Measurements from ENCODE around the gene VWDE.

VWDE gene

GRCh38 chr7:12289996-12290395, 113.7 kb downstream of the VWDE start:
- DNase-seq (ENCODE audit: low spot score): no peak

GRCh38 chr7:12287901-12288300, 115.8 kb downstream of the VWDE start:
- no peak for DNase-seq (ENCODE audit: low spot score)

GRCh38 chr7:12281038-12281437, 122.6 kb downstream of the VWDE start:
- no peak for DNase-seq (ENCODE audit: low spot score)
